ENCODE measurements around the gene RIPPLY3.

RIPPLY3 gene

DNA sequence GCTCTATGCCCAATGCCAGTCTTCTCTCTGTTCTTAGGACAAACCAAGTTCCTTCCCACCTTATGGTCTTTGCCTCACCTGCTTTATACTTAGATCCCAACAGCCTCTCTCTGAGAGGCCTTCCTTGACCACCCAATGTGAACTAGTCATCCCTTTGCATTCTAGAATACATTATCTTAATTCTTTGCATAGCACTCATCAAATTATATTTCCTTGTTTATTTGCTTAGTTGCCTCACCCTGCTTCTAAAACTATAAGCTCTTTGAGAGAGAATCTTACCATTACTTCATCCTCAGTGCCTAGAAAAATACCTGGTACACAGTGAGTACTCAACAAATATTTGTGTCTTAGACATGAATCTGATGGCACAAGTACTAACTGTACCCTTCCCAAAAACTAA lies 58.3 kb downstream of the RIPPLY3 start:
- DNase-seq: no peak

GRCh38 chr21:37065561-37066177 lies 59.2 kb downstream of the RIPPLY3 start:
- DNase-seq: no peak

All from hematopoietic multipotent progenitor cell treated with erythropoietin and hydrocortisone succinate and interleukin-3 and kit ligand, for 4 days (in vitro differentiated cells).